GM19035 (cell line): ENCODE data around the gene AGMO.
"Not testable (repeated sequence)": the region's sequence is repeated elsewhere in the genome, so short reads cannot be mapped to it uniquely, and the experiment has no call there.

Experiments used
- ATAC-seq: cut with Tn5 transposase; IDR thresholded peaks from one replicate; pipeline ENCODE4 v1.9.1; 2021; ENCODE audit not compliant: unreplicated experiment

Gene AGMO

GRCh38 chr7:15560968-15561367 is 847 bp downstream of the AGMO start:
- no peak for ATAC-seq

- ATAC-seq: no peak
Observed at GRCh38 chr7:15559416-15559928, 2.3 kb downstream of the AGMO start.

GRCh38 chr7:15558756-15559155 is 3.1 kb downstream of the AGMO start:
- ATAC-seq: no peak

- no peak for ATAC-seq
Observed at GRCh38 chr7:15557686-15558085, 4.1 kb downstream of the AGMO start.

- ATAC-seq: no peak
Observed at GRCh38 chr7:15557186-15557585, 4.6 kb downstream of the AGMO start.

GRCh38 chr7:15556339-15557105 is 5.3 kb downstream of the AGMO start:
- ATAC-seq: no peak

- ATAC-seq: no peak
Observed at GRCh38 chr7:15555381-15555859, 6.4 kb downstream of the AGMO start.

GRCh38 chr7:15554744-15555143 is 7.1 kb downstream of the AGMO start:
- ATAC-seq: no peak

GRCh38 chr7:15554081-15554480 is 7.7 kb downstream of the AGMO start:
- no peak for ATAC-seq

GRCh38 chr7:15547320-15547719 is 14.5 kb downstream of the AGMO start:
- ATAC-seq: not testable (repeated sequence)

- no peak for ATAC-seq
Observed at GRCh38 chr7:15546272-15546792, 15.5 kb downstream of the AGMO start.

GRCh38 chr7:15544050-15544449 is 17.8 kb downstream of the AGMO start:
- ATAC-seq: no peak

- no peak for ATAC-seq
Observed at GRCh38 chr7:15543256-15543655, 18.6 kb downstream of the AGMO start.

GRCh38 chr7:15527648-15528047 is 34.2 kb downstream of the AGMO start:
- ATAC-seq: no peak

GRCh38 chr7:15525652-15526263 is 36.1 kb downstream of the AGMO start:
- no peak for ATAC-seq

- no peak for ATAC-seq
Observed at GRCh38 chr7:15524077-15524476, 37.7 kb downstream of the AGMO start.

GRCh38 chr7:15517865-15518264 is 44.0 kb downstream of the AGMO start:
- not testable (repeated sequence) for ATAC-seq

GRCh38 chr7:15515252-15515651 is 46.6 kb downstream of the AGMO start:
- ATAC-seq: no peak

GRCh38 chr7:15508258-15508657 is 53.6 kb downstream of the AGMO start:
- ATAC-seq: no peak

GRCh38 chr7:15507708-15508107 is 54.1 kb downstream of the AGMO start:
- no peak for ATAC-seq

- ATAC-seq: no peak
Observed at GRCh38 chr7:15507171-15507570, 54.6 kb downstream of the AGMO start.

GRCh38 chr7:15505761-15506160 is 56.1 kb downstream of the AGMO start:
- no peak for ATAC-seq
